ENCODE results near the gene C2orf42.

GRCh38 chr2:70113359-70114070 lies 77.3 kb downstream of the C2orf42 start:
- TF ChIP-seq, protein P1, sequence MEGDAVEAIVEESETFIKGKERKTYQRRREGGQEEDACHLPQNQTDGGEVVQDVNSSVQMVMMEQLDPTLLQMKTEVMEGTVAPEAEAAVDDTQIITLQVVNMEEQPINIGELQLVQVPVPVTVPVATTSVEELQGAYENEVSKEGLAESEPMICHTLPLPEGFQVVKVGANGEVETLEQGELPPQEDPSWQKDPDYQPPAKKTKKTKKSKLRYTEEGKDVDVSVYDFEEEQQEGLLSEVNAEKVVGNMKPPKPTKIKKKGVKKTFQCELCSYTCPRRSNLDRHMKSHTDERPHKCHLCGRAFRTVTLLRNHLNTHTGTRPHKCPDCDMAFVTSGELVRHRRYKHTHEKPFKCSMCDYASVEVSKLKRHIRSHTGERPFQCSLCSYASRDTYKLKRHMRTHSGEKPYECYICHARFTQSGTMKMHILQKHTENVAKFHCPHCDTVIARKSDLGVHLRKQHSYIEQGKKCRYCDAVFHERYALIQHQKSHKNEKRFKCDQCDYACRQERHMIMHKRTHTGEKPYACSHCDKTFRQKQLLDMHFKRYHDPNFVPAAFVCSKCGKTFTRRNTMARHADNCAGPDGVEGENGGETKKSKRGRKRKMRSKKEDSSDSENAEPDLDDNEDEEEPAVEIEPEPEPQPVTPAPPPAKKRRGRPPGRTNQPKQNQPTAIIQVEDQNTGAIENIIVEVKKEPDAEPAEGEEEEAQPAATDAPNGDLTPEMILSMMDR (conservative IDR thresholded peaks at IDR 0.05; ENCODE audit: low read length), result no peak
- no peak for TF ChIP-seq EZH2phosphoT487 (IDR thresholded peaks at IDR 0.05; ENCODE audit: borderline replicate concordance)

All from Loucy (cell line).